Epithelial cell of proximal tubule (primary cell): Measurements from ENCODE around the gene TRIM22. TPM values are rescaled to one million over a fixed set of nuclear protein-coding genes. Genes with fewer than 3 reads are reported as not detected.

Source experiments
- DNase-seq: peaks from one replicate; pipeline ENCODE4 v3.0.0-alpha.2; 2011; ENCODE audit warnings: low read depth
- H3K4me3 ChIP-seq: 2 replicates; pipeline ENCODE4 v1.5.1; 2011; ENCODE audit warnings: low read depth, mild to moderate bottlenecking, low read length
- total RNA-seq: library from RNA; depleted of rRNA; stranded (reverse); fragments of >200 nt; gene quantifications from 2 replicates; pipeline ENCODE4 v1.2.3, GENCODE V29; 2015
- TF ChIP-seq, protein P1 (sequence below): conservative IDR thresholded peaks from 2 replicates; pipeline ENCODE4 v1.5.1; 2012; ENCODE audit warnings: low read depth, mild to moderate bottlenecking, low read length

Gene TRIM22
- total RNA-seq, 1 donor from 2014 or later, result 18.9 TPM

DNA sequence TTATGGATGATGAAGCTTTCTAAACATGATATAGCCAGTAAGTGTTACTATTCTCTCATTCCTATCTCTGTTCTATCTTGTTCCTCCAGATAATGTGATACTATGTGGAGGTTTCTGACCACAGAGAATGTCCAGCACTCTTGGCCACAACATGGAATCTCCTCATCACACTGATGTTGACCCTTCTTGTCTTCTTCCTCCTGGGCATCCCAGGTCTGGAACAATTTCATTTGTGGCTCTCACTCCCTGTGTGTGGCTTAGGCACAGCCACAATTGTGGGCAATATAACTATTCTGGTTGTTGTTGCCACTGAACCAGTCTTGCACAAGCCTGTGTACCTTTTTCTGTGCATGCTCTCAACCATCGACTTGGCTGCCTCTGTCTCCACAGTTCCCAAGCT, 36.8 kb downstream of the TRIM22 start:
- TF ChIP-seq, protein P1, sequence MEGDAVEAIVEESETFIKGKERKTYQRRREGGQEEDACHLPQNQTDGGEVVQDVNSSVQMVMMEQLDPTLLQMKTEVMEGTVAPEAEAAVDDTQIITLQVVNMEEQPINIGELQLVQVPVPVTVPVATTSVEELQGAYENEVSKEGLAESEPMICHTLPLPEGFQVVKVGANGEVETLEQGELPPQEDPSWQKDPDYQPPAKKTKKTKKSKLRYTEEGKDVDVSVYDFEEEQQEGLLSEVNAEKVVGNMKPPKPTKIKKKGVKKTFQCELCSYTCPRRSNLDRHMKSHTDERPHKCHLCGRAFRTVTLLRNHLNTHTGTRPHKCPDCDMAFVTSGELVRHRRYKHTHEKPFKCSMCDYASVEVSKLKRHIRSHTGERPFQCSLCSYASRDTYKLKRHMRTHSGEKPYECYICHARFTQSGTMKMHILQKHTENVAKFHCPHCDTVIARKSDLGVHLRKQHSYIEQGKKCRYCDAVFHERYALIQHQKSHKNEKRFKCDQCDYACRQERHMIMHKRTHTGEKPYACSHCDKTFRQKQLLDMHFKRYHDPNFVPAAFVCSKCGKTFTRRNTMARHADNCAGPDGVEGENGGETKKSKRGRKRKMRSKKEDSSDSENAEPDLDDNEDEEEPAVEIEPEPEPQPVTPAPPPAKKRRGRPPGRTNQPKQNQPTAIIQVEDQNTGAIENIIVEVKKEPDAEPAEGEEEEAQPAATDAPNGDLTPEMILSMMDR, result no peak
- DNase-seq, result no peak
- H3K4me3 ChIP-seq, result no peak overlapping the region

DNA sequence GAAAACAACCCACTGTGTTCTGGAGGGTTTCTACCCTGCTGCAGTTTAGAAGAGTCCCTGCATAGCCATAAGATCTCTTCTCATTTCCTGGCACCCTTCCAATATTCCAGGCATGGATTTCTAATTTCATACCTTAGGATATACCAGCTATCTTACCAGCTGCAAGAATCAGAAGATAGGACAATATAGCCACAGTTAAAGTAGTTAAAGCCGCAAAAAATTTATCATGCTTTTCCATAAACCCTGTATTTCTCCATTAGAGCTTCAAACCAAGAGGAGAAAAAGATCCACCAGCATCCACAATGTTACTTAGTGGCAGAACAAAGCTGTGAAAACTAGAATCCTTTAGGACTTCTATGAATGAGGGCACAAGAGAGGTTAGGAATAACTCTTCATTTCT, 38.1 kb downstream of the TRIM22 start:
- DNase-seq, result no peak
- TF ChIP-seq, protein P1, result no peak
- no peak overlapping the region for H3K4me3 ChIP-seq

DNA sequence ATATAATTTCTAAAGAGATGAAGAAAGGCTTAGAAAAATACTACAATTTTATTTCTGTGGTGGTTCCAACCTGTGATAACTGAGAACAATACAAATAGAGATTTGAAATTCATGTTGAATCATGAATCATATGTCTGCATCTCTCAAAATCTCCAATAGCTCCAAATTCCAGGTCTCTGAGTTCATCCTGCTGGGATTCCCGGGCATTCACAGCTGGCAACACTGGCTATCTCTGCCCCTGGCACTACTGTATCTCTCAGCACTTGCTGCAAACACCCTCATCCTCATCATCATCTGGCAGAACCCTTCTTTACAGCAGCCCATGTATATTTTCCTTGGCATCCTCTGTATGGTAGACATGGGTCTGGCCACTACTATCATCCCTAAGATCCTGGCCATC, 46.8 kb downstream of the TRIM22 start, which contains the start of gene OR56B1:
TSS of gene OR56B1 (plus strand) at position 53 of the 400 bp plus-strand sequence. CDS start at position 122, 69 bp downstream.
- TF ChIP-seq, protein P1, result no peak
- H3K4me3 ChIP-seq, result no peak within 1 kb of the TSS
- DNase-seq, result no peak

DNA sequence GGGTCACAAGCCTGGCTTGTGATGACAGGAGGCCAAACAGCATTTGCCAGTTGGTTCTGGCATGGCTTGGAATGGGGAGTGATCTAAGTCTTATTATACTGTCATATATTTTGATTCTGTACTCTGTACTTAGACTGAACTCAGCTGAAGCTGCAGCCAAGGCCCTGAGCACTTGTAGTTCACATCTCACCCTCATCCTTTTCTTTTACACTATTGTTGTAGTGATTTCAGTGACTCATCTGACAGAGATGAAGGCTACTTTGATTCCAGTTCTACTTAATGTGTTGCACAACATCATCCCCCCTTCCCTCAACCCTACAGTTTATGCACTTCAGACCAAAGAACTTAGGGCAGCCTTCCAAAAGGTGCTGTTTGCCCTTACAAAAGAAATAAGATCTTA, 47.5 kb downstream of the TRIM22 start:
- peak; percentile 7 for DNase-seq
- TF ChIP-seq, protein P1, result no peak
- H3K4me3 ChIP-seq, result no peak overlapping the region

DNA sequence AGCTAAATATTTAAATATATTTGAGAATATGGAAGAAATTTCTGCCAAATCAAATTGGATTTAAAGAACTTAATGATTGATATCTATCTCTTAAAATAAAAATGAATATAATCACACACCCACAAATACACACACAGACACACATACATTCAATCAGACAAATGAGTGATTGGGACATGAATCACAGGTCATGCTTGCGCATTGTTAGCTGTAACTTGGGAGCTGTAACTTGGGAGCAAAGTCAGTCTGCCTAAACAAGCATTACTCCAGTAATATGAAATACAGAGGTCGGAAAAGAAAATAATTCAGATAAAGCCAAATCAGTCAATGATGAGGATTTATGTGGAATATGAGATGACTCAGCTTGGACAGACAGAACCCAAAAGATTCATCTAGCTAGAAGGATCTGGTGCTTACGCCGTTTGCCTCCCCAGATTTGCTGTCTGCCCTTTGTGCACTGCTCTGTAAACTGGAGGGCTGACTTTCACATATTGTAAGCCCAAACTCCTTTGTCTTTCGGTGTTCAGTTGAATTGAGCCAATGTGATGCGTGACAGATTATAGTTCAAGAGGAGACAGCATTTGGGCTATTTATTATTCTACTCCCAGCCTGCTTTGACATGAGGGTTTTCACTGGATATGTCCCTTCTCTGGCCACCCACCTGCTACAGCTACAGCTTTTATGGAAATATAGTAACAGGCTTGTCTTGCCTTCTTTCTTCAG, 48.2 kb downstream of the TRIM22 start:
- DNase-seq, result no peak
- H3K4me3 ChIP-seq, result no peak overlapping the region
- TF ChIP-seq, protein P1, result no peak

DNA sequence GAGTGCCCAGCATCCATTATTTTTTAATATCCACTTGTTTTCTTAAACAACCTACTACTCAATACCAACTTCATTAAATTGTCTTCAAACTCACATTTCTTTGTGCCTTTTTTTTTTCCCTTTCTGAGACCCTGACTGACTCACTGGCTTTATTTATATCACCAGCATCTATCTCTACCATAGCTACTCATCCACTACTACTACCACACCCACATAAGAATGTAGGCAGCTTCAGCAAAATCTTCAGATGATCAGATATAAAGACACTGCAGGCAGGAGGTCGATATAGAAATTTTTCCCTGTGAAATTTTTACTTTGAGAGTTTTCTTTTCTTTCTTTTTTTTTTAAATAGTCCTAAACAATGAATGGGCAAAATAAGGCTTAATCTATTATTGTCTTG, 48.8 kb downstream of the TRIM22 start:
- no peak overlapping the region for H3K4me3 ChIP-seq
- TF ChIP-seq, protein P1, result no peak
- DNase-seq, result no peak

DNA sequence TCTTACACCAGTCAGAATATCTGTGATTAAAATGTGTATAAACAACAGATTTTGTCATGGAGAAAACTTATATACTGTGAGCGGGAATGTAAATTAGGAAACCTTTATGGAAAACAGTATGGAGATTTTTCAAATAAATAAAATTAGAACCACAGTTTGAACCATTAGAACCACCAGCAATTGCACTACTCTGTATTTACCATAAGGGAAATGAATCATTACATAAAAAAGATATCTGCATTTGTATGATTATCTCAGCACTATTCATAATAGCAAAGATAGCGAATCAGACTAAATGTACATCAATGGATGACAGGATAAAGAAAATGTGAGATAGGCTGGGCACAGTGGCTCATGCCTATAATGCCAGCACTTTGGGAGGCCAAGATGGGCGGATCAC, 57.0 kb downstream of the TRIM22 start:
- no peak for DNase-seq
- H3K4me3 ChIP-seq, result no peak overlapping the region
- TF ChIP-seq, protein P1, result no peak
